ENCODE data around the gene UCN3. TPM values are rescaled to one million over a fixed set of nuclear protein-coding genes. Genes with fewer than 3 reads are reported as not detected.

UCN3 gene
- total and polyA plus RNA-seq, 9 of the 15 experiments (the other 6 are each of a cell fraction or from before 2014, with no cell fraction given) = not detected

GRCh38 chr10:5396556-5397300 is 32.0 kb downstream of the UCN3 start:
- Histone ChIP-seq H3K9me3 (replicated peaks; ENCODE audit: control insufficient read depth, insufficient read depth, low read depth, low read length) (no peaks in the 10 kb centered on the region; the same call in 1 of the 2 replicates), H4K20me1 (replicated peaks; ENCODE audit: control insufficient read depth, insufficient read depth, low read length) (no peaks in the 10 kb centered on the region), H3K4me2 (ENCODE audit: insufficient read depth, low read length) (no peak overlapping the region), H3K27me3 (ENCODE audit: control insufficient read depth in 2 of 2, insufficient read depth in 2 of 2, low read length in 2 of 2) (no peaks in the 10 kb centered on the region), H3K36me3 (ENCODE audit: control insufficient read depth, insufficient read depth, low read length) (no peaks in the 10 kb centered on the region; the same call in 2 of the 3 replicates), H3K27ac (ENCODE audit: extremely low read depth, low read depth, low read length) (no peak overlapping the region), H3K9ac (ENCODE audit: insufficient read depth in 1 of 2, low read depth in 2 of 2, low read length in 2 of 2) (no peak overlapping the region), H3K79me2 (ENCODE audit: control insufficient read depth, insufficient read depth, low read length) (no peaks in the 10 kb centered on the region), H3K9me1 (ENCODE audit: control insufficient read depth, insufficient read depth, low read length) (no peaks in the 10 kb centered on the region), H3K4me3 (no peak overlapping the region), H2AFZ (ENCODE audit: low read depth, low read length) (no peak overlapping the region), H3K4me1 (replicated peaks in 1 of 2; ENCODE audit: control insufficient read depth in 2 of 2, insufficient read depth in 2 of 2, low read length in 2 of 2) (no peaks in the 10 kb centered on the region; a peak in 1 of 5 replicates)
- no TSS peak for BruUV-seq (replicated peaks)
- FAIRE-seq (no peak), ATAC-seq (no peak), DNase-seq (ENCODE audit: extremely low read depth in 1 of 4, low spot score in 3 of 4) (no peak)
- TF ChIP-seq RFX1 (IDR thresholded peaks at IDR 0.05) (no peak), IRF1 (CRISPR knock-in tag; IDR thresholded peaks at IDR 0.05; ENCODE audit: borderline replicate concordance) (no peak), ZSCAN29 (IDR thresholded peaks at IDR 0.05) (no peak), SRSF3 (IDR thresholded peaks at IDR 0.05; ENCODE audit: insufficient read depth, low read length) (no peak), SMAD2 (IDR thresholded peaks at IDR 0.05; ENCODE audit: low read depth, low read length) (no peak), ZNF134 (CRISPR knock-in tag; conservative IDR thresholded peaks at IDR 0.05) (no peak), THRA (IDR thresholded peaks at IDR 0.05) (no peak), BRD9 (IDR thresholded peaks at IDR 0.05; ENCODE audit: low read depth, partially characterized antibody) (no peak), L3MBTL2 (IDR thresholded peaks at IDR 0.05) (no peak), RERE (CRISPR knock-in tag; IDR thresholded peaks at IDR 0.05; ENCODE audit: borderline replicate concordance) (no peak)
- ChIA-PET CTCF (ENCODE audit: low intra/inter-chr PET ratio) (no interaction called here), POLR2A (interaction anchor here (1.1 kb wide), 1 partner anchor 20 kb away, joined by 3 read pairs; no protein-coding TSS in a partner anchor)
- in situ Hi-C loops (cut with MboI) (no loop called here), intact Hi-C loops (cut with micrococcal nuclease) (no loop called here)
- 83% methylated on average over 12 of the region's 12 CpGs for WGBS (ENCODE audit: insufficient coverage, low coverage, missing lambda C conversion rate)
